Measurements from ENCODE around the gene ZFP1.

The ZFP1 gene

GRCh38 chr16:75148311-75149195, at the start of gene ZFP1:
Gene ZFP1, plus strand, starts transcription at chr16:75148524. Its CDS starts 4,428 bp downstream, at chr16:75152952.
- peak; percentile 92 for ATAC-seq (replicated peaks; ENCODE audit: extremely low read depth, poor library complexity, severe bottlenecking)
- DNase-seq (ENCODE audit: low spot score in 2 of 2), result peak; percentile 86 to 90
- Mint-ChIP-seq H3K9me3 (peaks cover 19% of the 10 kb centered on the region), H3K4me3 (peak within 1 kb of the TSS; percentile 82), H3K27me3 (no peaks in the 10 kb centered on the region), H3K36me3 (ENCODE audit: insufficient read depth) (peaks cover 11% of the 10 kb centered on the region), H3K4me1 (peaks cover 17% of the 10 kb centered on the region), H3K27ac (ENCODE audit: low read depth) (peak within 1 kb of the TSS; percentile 73)

DNA sequence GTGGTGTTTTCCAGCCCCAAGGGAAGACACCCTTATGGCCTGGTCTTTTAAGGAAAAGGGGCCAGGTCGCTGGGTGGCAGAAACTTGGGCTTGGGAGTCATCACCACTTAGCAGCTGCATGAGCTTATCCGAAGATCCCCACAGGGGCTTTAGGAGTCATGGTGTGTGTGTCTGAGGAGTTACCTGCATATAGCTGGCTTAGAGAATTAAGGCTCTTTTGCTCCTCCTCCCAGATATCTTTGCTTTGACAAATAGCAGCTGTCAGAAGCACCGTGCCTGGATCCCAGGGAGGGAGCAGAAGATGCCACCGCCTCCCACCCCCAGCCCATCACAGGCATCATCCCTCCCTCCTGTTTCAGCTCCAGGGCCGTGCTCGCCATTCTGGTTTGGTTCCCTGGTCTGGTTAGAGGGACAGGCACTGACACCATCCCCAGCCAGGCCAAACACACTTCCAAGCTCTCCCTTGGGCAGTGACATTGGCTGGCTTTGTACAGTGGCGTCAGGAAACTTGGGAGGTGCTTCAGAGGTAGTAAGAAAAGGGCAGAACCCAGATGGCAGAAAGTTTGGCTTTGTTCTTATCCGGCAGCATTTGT, 49.2 kb upstream of the ZFP1 start:
- Mint-ChIP-seq H3K27ac (ENCODE audit: low read depth) (peak overlapping the region; percentile 22), H3K36me3 (ENCODE audit: insufficient read depth) (peaks cover 5% of the 10 kb centered on the region), H3K27me3 (no peaks in the 10 kb centered on the region), H3K4me1 (peaks cover 14% of the 10 kb centered on the region), H3K4me3 (no peak overlapping the region), H3K9me3 (peaks cover 3% of the 10 kb centered on the region)
- ATAC-seq (replicated peaks; ENCODE audit: extremely low read depth, poor library complexity, severe bottlenecking), result no peak
- no peak for DNase-seq (ENCODE audit: low spot score in 2 of 2)

DNA sequence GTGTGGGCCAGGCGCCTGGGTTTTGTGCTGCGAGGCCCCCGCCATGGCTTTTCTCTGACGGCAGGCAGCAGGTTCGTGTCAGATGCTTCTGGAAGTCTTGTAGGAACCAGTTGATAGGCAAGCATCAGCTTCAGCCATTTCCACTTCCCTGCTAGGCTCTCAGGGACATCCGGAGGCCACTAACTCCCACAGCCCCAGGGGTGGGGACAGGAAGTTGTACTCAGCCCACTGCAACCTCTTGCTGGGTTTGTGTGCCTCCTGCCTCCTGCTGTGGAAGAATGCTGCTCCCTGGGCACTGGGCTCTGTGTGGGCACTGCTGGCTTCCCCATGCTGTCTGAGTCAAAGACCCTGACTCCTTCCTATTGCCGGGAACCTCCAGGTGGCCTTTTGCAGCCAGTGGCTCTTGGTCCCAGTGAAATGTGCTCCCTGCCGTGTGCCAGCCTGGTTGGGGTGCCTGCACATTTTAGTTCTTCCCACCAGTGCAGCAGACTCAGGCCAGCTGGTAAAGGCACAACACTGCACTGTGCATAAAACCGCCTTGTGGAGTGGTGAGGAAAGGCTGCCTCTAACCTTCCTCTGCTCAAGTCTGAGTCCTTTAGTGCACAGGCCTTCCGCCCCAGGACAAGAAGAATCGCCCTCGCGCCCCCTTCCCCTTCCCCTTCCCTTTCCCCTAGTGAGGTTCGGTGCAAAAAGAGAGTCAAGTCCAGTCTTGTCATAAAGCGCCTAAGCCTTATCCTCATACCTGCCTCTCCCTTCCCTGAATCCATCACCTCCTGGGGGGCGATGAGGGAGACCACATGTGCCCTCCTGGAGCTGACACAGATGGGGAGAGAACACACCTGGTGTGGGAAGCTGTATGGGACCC, 48.4 kb upstream of the ZFP1 start:
- Mint-ChIP-seq H3K27me3 (no peaks in the 10 kb centered on the region), H3K9me3 (peaks cover 6% of the 10 kb centered on the region), H3K36me3 (ENCODE audit: insufficient read depth) (peaks cover 5% of the 10 kb centered on the region), H3K27ac (ENCODE audit: low read depth) (peak overlapping the region; percentile 22), H3K4me3 (no peak overlapping the region), H3K4me1 (peaks cover 14% of the 10 kb centered on the region)
- DNase-seq (ENCODE audit: low spot score in 2 of 2), result no peak
- ATAC-seq (replicated peaks; ENCODE audit: extremely low read depth, poor library complexity, severe bottlenecking), result peak; percentile 22

GRCh38 chr16:75100603-75100990, 47.7 kb upstream of the ZFP1 start:
- Mint-ChIP-seq H3K4me1 (peaks cover 14% of the 10 kb centered on the region), H3K27me3 (no peaks in the 10 kb centered on the region), H3K4me3 (no peak overlapping the region), H3K27ac (ENCODE audit: low read depth) (peak overlapping the region; percentile 22), H3K9me3 (peaks cover 6% of the 10 kb centered on the region), H3K36me3 (ENCODE audit: insufficient read depth) (peaks cover 5% of the 10 kb centered on the region)
- DNase-seq (ENCODE audit: low spot score in 2 of 2), result no peak
- ATAC-seq (replicated peaks; ENCODE audit: extremely low read depth, poor library complexity, severe bottlenecking), result no peak

DNA sequence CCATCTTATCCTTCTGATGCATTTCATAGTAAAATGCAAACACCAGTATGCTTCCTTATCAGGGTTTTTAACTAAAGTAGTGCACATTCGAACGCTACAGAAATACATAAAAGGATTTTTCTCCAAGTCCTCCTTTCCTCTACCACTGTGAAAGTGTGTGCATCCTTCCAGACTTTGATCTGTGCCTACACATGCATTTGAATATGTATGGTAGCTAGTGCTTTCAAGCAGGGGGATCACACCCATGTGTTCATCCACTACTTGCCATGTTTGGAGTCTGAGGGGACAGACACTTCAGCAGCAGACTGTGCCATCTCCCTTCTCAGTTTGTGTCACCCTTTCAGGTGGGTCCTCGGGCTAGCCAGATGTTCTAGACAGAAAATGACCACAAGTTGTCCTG, 46.7 kb upstream of the ZFP1 start:
- Mint-ChIP-seq H3K4me1 (peaks cover 14% of the 10 kb centered on the region), H3K27me3 (no peaks in the 10 kb centered on the region), H3K27ac (ENCODE audit: low read depth) (no peak overlapping the region), H3K36me3 (ENCODE audit: insufficient read depth) (peaks cover 5% of the 10 kb centered on the region), H3K4me3 (no peak overlapping the region), H3K9me3 (peaks cover 6% of the 10 kb centered on the region)
- no peak for DNase-seq (ENCODE audit: low spot score in 2 of 2)
- ATAC-seq (replicated peaks; ENCODE audit: extremely low read depth, poor library complexity, severe bottlenecking), result no peak

DNA sequence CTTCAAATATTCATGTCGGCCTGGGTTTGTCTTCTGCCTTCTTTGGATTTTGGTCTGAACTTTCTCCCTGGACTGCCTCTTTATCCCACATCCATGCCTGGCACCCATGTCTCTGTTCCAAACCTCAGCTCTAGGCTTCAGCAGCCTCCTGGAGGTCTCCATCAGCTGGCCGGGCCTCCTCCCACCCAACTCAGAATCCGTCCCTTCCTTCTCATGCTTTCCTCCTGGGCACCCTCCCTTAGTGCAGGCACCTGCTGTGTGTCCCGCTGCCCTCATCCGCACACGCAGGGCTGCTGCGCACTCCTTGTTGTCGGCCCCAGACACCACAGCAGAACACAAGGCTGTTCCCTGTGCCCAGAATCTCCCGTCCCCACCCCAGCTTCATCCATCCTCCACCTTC, 45.7 kb upstream of the ZFP1 start:
- Mint-ChIP-seq H3K36me3 (ENCODE audit: insufficient read depth) (peaks cover 3% of the 10 kb centered on the region), H3K27me3 (no peaks in the 10 kb centered on the region), H3K27ac (ENCODE audit: low read depth) (no peak overlapping the region), H3K4me1 (peaks cover 14% of the 10 kb centered on the region), H3K4me3 (no peak overlapping the region), H3K9me3 (peaks cover 6% of the 10 kb centered on the region)
- no peak for ATAC-seq (replicated peaks; ENCODE audit: extremely low read depth, poor library complexity, severe bottlenecking)
- DNase-seq (ENCODE audit: low spot score in 2 of 2), result no peak

DNA sequence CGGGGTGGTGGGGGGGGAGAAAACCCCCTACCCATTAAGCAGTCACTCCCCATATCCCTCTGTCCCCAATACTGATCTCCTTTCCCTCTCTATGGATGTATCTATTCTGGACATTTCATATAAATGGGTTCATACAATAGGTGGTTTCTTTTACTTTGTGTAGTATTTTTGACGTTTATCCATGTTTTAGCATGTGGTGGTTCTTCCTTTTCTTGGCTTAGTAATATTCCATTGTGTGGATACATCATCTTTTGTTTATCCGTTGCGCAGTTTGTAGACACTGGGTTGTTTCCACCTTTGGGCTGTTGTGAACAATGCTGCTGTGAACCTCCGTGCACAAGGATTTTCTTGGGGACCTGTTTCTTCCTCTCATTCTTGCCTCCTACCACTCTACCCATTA, 44.3 kb upstream of the ZFP1 start:
- DNase-seq (ENCODE audit: low spot score in 2 of 2) (no peak), ATAC-seq (replicated peaks; ENCODE audit: extremely low read depth, poor library complexity, severe bottlenecking) (no peak)
- Mint-ChIP-seq H3K4me1 (peaks cover 13% of the 10 kb centered on the region), H3K36me3 (ENCODE audit: insufficient read depth) (peaks cover 3% of the 10 kb centered on the region), H3K27me3 (no peaks in the 10 kb centered on the region), H3K9me3 (peaks cover 6% of the 10 kb centered on the region), H3K4me3 (no peak overlapping the region), H3K27ac (ENCODE audit: low read depth) (no peak overlapping the region)

- Mint-ChIP-seq H3K9me3 (peaks cover 6% of the 10 kb centered on the region), H3K27ac (ENCODE audit: low read depth) (no peak overlapping the region)
Measured at GRCh38 chr16:75104836-75105235, 43.5 kb upstream of the ZFP1 start.

GRCh38 chr16:75105306-75106061, 42.8 kb upstream of the ZFP1 start:
- H3K36me3 Mint-ChIP-seq (ENCODE audit: insufficient read depth), result peaks cover 1% of the 10 kb centered on the region
- peaks cover 3% of the 10 kb centered on the region for H3K27me3 Mint-ChIP-seq
- H3K9me3 Mint-ChIP-seq, result peaks cover 6% of the 10 kb centered on the region
- no peak for ATAC-seq (replicated peaks; ENCODE audit: extremely low read depth, poor library complexity, severe bottlenecking)
- peaks cover 13% of the 10 kb centered on the region for H3K4me1 Mint-ChIP-seq
- H3K4me3 Mint-ChIP-seq, result no peak overlapping the region
- no peak overlapping the region for H3K27ac Mint-ChIP-seq (ENCODE audit: low read depth)
- DNase-seq (ENCODE audit: low spot score in 2 of 2), result no peak

More at GRCh38 chr16:75104836-75105235, 43.5 kb upstream of the ZFP1 start:
- H3K27me3 Mint-ChIP-seq, result no peaks in the 10 kb centered on the region
- H3K4me1 Mint-ChIP-seq, result peaks cover 18% of the 10 kb centered on the region
- DNase-seq (ENCODE audit: low spot score in 2 of 2) (no peak), ATAC-seq (replicated peaks; ENCODE audit: extremely low read depth, poor library complexity, severe bottlenecking) (no peak)
- peaks cover under 1% of the 10 kb centered on the region for H3K36me3 Mint-ChIP-seq (ENCODE audit: insufficient read depth)
- H3K4me3 Mint-ChIP-seq, result no peak overlapping the region

GRCh38 chr16:75106351-75107274, 41.7 kb upstream of the ZFP1 start:
- DNase-seq (ENCODE audit: low spot score in 2 of 2) (no peak), ATAC-seq (replicated peaks; ENCODE audit: extremely low read depth, poor library complexity, severe bottlenecking) (no peak)
- Mint-ChIP-seq H3K27ac (ENCODE audit: low read depth) (no peak overlapping the region), H3K4me3 (no peak overlapping the region), H3K9me3 (peaks cover 6% of the 10 kb centered on the region), H3K4me1 (peaks cover 18% of the 10 kb centered on the region), H3K36me3 (ENCODE audit: insufficient read depth) (peaks cover 4% of the 10 kb centered on the region), H3K27me3 (peaks cover 11% of the 10 kb centered on the region)

GRCh38 chr16:75107505-75107904, 40.8 kb upstream of the ZFP1 start:
- Mint-ChIP-seq H3K27ac (ENCODE audit: low read depth) (no peak overlapping the region), H3K27me3 (peaks cover 20% of the 10 kb centered on the region), H3K9me3 (peaks cover 6% of the 10 kb centered on the region), H3K4me3 (no peak overlapping the region), H3K36me3 (ENCODE audit: insufficient read depth) (peaks cover 4% of the 10 kb centered on the region), H3K4me1 (peaks cover 18% of the 10 kb centered on the region)
- no peak for ATAC-seq (replicated peaks; ENCODE audit: extremely low read depth, poor library complexity, severe bottlenecking)
- DNase-seq (ENCODE audit: low spot score in 2 of 2), result no peak

Measured in central memory CD8-positive, alpha-beta T cell (primary cell).